GM19455 (cell line): Measurements from ENCODE around the gene PHKB.

ENCODE experiments used
- ATAC-seq: cut with Tn5 transposase; IDR thresholded peaks from one replicate; pipeline ENCODE4 v1.9.1; 2021; ENCODE audit not compliant: unreplicated experiment

The PHKB gene

DNA sequence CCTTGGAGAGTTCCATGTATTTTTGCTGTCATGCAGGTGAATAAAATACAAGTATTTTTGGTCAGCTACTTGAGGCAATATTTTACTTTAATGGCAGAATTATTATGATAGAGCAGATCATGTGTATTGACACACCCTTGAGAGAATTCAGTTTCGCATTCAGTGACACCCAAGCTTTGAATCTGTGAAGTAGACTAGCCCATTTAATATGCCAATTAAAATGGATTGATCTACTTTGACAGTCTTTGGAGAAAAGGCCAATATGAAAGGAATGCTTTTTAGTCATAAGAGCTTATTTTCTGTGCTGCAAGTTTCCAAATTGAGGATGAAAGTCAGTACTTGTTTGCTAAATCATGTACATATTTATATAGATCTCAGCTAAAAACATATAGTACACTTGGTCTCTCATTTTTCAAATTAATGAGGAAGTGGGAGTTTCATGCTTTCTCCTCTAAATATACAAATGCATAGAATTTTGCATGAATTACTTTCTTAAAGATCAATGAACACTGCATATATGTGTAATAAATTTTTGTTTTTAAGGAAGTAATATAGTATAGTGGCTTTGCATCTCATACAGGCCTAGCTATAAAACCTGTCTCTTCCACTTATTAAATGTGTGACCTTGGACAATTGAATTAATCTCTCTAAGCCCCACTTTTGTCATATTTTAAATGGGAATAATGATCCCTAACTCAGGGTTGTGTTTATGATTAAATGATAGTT lies 161.5 kb downstream of the PHKB start:
- no peak for ATAC-seq

DNA sequence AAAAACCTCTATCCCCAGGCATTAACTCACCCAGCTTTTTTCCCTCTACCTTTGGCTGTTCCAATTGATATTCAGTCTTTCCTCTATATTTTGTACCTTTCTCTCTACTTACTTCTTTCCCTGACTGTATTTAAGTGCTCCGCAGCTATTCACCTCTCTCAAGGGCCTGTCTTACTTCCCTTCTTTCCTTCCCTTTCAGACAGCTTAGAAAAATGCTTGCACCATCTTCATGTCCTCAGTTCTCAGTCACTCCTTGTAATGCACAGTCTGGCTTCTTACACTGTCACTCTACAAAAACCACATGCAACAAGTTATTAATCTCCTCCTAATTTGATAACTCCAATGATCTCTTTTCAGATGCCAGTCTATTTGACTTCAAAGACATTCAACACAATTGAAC lies 163.4 kb downstream of the PHKB start:
- no peak for ATAC-seq

DNA sequence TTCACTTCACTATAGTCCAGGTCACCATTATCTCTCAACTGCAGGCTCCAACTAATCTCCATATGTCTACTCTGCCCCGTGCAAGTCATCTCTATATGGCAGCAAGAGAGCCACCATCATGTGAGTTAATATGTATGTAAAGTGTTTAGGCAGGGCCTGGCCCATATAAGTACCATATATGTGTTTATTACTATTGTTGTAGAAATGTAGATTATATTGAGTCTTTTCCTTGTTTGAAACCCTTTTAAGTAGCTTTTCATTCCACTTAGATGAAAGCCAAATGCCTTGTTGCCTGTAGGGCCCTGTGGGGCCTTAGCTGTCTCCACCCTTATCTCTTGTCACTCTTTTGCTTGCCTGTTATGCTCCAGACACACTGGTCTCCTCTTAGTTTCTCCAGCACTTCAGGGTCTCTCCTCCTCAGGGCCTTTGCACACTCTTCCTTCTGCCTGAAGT lies 164.0 kb downstream of the PHKB start:
- ATAC-seq = no peak

DNA sequence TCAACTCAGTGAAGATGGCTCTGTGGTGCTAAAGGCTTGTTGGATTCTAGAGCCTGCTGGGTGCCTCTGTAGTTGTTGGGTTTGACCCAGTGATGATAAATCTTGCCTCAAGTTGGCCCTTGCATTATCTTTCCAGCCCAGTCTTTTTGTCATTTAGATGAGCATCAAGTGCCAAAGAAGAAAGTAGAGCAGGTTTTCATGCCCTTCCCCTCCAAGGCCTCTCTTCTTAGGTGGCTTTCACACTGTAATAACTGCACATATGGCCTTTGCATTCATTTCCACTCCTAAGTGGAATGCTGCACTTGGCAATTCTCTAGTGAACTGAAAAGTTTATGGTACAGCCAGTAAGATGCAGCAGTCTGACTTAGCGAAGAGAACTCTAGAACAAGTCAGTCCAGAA lies 165.1 kb downstream of the PHKB start:
- ATAC-seq = no peak

DNA sequence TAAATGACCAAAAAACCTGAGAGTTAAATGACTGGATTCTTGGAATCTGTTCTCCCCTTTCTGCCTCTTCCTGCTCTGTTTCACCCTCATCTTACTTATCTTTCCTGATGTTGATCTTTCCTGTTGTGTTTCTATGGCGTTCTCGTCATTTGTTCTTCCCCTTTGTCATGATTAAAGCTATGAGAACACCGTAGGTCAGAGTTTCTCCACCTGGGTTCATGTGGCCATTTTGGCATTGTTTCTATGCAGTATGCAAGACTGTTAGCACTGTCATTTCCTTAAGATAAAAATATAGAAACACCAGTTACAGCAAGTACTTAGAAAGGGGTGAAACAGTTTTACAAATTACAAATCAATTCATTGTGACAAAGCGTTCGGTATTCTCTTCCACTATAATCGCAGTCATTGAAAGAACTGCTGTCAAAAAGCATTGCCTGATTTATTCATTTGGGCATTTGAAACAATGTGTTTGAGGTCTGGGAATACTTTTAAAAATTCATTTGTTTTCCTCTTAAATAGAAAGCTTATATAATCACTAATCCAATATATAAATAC lies 166.0 kb downstream of the PHKB start:
- no peak for ATAC-seq

DNA sequence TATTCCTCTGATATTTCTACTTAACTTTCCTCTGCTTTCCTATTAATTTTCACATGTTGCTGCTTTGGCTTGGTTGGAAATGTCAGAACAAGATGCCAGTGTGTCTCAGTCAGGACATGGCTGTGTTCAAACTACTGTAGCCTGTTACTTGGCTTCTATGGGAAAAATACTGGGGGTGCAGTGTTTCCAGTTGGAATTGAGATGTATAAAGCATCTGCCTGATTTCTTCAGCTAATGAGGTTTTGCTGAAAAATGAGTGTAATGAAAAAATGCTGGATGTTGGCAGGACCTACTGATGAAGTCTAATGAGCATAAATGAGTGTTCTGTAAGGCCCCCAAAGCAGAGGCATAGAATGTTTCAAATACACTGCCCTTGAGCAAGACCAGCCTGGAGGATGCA lies 166.6 kb downstream of the PHKB start:
- no peak for ATAC-seq

DNA sequence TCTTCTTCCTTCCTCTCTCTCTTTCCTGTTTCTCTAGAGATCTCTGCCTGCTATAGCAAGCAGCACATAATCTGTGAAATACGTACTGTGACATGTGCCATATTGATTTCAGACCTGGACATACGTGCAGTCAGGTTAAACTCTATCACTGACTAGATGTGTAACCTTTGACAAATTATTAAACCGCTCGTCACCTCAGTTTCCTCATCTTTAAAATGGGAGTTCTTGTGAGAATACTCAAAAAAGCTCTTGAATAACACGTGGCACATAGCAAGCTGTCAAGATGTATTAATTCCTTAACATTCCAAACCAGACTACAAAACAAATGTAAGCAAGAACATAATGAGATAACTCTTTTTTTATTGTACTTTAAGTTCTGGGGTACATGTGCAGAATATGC lies 170.0 kb downstream of the PHKB start:
- no peak for ATAC-seq

DNA sequence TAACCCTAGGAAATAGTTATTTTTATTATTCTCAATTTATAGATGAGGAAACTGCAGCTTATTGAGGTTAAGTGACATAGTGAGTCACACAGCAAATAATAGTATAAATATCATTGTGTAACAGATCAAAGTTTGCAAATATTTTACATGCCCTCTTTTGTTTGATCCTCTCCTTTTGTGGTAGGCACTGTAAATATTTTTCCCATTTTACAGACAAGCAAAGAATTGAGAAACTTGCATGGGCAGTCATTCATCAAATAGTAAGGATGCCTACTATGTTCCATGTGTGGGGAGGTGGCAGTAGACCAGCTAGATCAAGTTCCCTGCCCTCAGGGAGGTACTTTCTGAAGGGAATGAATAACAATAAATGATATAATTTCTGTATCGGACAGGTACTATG lies 173.0 kb downstream of the PHKB start:
- no peak for ATAC-seq

DNA sequence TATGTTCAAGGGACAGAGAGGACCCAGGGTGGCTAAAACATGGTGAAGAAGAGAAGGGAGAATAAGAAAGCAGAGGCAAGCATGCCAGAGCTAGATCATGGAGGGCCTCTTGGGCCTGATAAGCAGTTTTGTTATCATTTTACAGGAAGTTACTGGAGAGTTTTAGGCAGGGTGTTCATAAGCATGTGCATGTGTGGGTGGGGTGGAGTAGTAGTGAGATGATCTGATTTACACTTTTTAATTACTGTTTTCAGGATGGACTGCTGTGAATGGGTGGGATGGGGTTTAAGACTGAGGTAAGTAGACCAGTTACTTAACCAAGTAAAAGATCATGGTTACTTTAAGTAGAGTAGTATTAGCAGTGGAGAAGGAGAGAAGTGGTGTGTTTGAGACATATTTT lies 173.6 kb downstream of the PHKB start:
- ATAC-seq = no peak

DNA sequence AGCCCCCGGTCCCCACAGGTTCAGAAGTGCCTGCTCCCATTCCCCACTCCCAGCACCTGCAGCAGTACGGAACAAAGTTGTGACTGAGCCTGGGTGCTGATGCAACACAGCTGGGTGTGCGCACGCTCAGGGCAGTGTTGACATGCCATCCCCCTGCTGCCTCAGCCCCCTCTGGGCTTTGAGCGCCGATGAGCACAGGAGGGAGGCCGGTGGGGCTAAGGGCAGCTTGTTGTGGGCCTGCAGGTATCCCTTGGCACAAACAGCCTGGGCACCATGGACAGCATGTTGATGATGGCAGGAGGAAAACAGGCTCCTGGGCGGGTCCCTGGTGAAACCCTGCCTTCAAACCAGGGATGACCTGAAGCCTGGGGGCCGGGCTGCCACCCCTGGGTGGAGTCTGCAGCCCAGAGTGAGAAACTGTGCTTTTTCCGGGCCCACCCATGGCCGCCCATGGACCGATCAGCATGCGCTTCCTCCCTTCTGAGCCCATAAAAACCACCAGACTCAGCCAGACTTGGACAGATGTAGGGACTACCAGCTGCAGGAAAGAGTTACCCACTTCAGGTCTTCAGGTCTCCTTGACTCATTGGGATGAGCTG lies 175.5 kb downstream of the PHKB start:
- ATAC-seq = no peak

DNA sequence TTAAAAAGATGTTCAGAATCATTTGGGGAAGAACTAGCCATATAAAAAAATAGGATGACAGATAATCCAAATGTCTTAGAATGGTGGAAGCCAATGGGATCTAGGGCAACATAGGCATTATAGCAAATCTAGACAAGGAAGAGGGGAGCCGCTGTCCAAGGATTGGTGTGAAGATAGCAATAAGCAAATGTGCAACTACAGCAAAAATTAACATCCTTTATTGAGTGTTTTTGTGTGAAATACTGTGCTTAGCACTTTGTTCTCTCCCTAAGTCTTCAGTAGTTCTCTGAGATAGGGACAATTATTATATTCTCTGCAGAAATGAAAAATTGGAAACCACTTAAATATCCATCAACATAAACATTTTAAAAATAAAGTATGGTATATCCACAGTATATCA lies 177.0 kb downstream of the PHKB start:
- no peak for ATAC-seq

DNA sequence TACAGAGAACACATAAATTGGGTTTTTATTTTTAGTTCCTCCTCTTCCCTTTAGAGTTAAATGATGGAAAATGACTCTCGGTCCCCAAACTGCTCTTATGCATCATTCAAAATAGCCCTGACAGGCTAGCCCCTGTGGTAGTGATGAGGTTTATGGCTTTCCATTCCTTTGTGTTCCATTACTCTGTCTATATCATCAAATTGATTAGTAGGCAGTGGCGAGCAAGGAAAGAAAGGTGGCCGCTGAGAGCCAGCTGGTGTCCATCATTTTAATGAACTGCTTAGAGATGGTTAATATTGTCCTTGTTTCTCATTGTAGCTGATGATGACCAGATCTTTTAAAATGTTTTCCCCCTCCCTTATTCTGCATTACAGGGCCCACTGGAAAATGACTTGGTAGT lies 179.5 kb downstream of the PHKB start:
- no peak for ATAC-seq

DNA sequence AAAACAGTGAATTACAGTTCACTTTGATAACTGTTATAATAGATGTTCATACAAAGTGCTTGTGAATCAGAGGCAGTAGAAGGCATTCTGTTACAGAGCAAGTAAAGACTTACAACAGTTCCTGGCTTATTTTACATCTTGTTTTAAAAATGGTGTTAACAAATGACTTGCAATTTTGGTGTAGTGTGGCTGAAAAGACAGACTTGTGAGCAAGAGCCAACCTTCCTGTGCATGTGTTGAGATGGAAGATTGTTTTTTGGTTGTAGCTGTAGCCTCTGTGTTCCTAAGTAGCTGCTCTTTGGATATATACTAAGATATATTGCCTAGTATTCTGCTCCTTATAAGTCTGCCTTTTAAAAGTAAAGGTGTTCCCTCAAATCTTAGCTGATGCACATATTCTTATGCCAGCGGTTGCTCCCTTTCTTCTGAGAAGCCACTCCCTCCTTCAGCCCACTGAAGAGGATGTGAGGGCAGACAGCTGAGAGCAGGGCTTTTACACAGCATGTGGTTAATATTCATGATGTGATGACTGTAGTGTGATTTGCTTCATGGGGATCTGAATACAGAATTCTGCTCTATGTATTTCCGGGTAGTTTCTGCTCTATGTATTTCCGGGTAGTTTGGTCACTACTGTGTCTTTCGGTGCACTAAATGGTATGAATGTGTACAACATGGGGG lies 182.3 kb downstream of the PHKB start:
- ATAC-seq = no peak

DNA sequence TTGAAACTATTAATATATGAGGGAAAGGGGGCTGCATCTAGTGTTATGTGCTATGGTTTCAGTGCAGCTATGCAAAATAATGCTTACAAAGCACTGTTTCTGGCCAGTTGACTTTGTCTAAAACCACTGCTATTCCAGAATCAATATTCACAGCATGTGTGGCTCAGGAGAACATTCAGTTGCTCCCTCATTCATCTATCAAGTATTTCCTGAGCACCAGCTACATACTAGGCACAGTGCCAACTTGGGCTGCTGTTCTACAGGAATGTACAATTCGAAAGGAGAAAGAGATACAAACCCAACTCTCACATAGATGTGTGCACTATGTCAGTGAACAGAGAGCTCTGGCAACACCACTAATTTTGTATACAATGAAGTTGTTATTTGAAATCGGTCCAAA lies 183.0 kb downstream of the PHKB start:
- no peak for ATAC-seq

DNA sequence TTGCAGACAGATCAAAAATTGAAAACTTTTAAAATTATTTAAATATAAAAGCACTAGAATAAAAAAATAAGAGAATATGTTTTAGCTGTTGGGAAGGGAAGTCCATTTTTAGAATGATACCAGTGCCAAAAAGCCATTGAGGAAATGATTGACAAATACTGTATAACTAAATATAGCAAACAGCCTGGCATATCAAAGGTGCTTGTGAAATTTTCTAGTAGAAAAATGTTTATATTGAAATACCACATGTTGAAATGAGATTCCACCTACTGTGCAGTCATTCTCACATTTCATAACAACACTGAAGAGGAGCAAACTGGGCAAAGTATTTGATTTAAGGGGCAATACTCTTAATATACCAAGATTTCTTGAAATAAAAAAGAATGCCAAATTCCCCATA lies 183.5 kb downstream of the PHKB start:
- ATAC-seq = no peak

DNA sequence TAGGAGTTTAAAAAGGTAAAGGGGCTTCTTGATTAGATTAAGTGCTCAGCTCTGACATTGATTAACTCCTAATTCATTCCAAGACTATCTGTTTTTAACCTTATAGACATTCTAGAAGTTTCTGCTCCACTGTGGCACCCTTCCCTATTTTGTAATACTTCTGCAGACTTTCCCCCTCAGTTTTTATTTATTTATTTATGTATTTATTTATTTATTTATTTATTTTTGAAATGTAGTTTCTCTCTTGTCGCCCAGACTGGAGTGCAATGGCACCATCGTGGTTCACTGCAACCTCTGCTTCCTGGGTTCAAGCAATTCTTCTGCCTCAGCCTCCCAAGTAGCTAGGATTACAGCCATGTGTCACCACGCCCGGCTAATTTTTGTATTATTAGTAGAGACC lies 185.8 kb downstream of the PHKB start:
- no peak for ATAC-seq

DNA sequence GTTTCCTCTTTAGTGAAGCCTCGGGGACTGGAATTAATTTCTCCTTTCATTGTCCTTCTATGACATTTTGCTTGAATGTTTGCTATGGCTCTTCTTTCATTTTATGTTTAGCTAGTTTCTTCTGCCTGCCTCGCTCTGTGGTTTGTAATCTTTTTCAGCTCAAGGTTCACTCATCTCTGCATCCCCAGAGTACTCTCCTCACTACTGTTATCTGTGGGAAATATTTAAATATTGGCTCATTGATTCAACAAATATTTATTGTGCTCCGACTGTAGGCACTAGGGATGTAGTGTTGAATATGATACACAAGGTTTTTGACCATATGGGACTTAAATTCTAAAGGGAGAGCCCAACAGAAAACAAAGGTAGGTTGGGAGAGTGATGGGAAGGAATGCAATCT lies 195.9 kb downstream of the PHKB start:
- ATAC-seq = no peak

DNA sequence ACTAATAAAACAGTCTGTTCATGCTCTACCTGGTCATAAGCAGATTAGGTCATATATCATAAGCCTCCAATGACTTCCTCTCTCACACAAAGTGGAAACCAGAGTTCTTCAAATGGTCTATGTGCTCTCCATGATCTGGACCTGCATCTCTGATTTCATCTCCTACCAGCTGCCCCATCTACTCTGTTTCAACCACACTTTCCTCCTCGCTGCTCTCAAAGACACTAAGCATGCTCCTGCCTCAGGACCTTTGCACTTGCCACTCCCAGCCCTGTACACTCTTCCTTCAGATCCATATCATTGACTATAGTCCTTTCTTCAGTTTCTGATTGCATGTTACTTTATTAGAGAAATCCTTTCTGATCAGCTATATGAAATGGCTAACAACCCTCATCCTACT lies 196.8 kb downstream of the PHKB start:
- ATAC-seq = no peak

DNA sequence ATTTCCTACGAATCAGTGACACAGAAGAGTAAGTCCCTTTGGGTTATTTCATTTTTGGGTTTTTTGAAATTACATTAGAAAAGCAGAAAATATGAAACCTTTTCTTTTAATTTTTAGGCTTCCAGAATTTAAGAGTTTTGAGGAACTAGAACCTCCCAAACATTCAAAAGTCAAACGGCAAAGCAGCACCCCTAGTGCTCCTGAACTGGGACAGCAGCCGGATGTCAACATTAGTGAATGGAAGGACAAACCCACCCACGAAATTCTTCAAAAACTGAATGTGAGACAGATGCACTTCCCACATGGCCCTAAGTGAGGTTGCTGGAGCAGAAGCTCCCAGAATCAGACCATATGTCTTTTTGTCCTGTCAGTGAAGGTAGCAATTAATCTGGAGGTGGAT lies 199.4 kb downstream of the PHKB start:
- ATAC-seq = no peak

DNA sequence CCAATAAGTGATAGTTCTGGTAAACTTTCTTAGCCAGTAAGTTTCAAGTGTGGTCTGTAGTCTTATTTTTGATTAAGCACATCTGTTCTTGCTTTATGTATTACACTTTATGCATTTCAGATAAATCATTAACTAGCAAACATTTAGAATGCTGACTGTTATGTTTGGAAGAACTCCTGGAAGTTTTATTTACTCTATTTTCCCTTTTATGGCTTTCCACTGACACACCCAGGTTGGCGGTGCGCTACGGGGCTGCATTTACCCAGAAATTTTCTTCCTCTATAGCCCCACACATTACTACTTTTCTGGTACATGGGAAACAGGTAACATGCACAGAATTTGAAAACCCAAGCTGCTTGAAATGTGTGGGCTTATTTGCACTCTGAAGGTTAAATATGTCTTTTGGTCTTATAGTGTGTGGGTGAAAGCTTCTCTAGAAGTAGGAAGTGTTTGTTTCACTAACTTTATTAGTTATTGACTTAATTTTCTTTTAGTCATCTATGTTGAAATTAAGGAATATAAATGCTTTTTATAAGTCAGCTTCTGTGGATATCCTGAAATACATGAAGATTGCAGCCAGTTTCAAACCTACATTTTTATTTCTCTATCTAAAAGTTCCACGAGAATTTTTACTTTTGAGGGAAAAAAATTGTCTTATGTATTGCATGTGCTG lies 203.7 kb downstream of the PHKB start:
- no peak for ATAC-seq

DNA sequence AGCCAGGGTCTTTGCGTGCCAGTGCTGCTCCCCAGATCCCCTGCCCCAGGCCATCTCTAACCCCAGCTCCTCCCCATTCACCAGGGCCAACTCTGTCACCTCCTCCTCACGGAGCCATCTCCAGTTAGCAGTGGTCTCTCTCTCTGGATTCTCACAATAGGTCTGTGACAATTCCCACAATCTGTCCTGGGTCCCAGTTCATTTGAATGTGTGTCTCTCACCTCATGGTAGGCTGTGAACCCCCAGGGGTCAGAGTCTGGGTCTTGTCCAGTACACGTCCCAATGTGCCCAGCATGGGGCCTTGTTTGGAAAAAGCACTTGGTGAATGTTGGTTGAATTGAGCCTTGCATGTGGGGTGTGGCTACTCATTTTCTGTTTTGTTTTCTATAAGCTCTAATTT lies 205.3 kb downstream of the PHKB start:
- ATAC-seq = no peak

DNA sequence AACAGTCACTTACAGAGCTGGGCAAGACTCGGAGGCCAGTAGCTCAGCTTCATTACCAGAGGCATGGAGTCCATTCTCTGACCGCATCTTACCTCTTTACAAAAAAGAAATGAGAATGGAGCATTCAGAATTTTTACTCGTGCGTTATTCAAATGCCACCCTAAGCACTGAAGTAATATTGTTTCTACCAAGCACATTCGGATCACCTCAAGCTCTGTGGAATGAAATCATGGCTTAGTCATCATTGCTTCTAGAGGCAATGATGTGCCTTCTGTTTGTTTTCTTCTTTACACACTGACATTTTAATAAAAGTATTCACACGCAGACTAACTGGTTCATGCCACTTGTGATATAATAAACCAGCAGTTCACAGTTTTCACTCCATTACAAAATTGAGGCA lies 206.8 kb downstream of the PHKB start:
- no peak for ATAC-seq
